Testis (tissue), 2 donors: ENCODE measurements around the gene WASF2.

Experiments
- POLR2A ChIP-seq: fragments of 450-650 bp; IDR thresholded peaks from one replicate; pipeline ENCODE4 v1.6.1; 2017; ENCODE audit warnings: antibody characterized with exemption, mild to moderate bottlenecking, moderate library complexity
- TF ChIP-seq, protein P1 (sequence below), 3 experiments: fragments of 450-650 bp in 2 of 3; fragments of 200-600 bp in 1 of 3; sonication (generic) in 1 of 3; IDR thresholded peaks; one replicate each; pipeline ENCODE4 v1.5.1; 2016 to 2019; ENCODE audit warnings: antibody characterized with exemption in 3 of 3, mild to moderate bottlenecking in 2 of 3, moderate library complexity in 1 of 3

GRCh38 chr1:27400963-27401341, 89.0 kb downstream of the WASF2 start:
- TF ChIP-seq, protein P1, sequence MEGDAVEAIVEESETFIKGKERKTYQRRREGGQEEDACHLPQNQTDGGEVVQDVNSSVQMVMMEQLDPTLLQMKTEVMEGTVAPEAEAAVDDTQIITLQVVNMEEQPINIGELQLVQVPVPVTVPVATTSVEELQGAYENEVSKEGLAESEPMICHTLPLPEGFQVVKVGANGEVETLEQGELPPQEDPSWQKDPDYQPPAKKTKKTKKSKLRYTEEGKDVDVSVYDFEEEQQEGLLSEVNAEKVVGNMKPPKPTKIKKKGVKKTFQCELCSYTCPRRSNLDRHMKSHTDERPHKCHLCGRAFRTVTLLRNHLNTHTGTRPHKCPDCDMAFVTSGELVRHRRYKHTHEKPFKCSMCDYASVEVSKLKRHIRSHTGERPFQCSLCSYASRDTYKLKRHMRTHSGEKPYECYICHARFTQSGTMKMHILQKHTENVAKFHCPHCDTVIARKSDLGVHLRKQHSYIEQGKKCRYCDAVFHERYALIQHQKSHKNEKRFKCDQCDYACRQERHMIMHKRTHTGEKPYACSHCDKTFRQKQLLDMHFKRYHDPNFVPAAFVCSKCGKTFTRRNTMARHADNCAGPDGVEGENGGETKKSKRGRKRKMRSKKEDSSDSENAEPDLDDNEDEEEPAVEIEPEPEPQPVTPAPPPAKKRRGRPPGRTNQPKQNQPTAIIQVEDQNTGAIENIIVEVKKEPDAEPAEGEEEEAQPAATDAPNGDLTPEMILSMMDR (IDR thresholded peaks at IDR 0.05) = no peak
- TF ChIP-seq POLR2A = no peak
